HPDE6-E6E7 (cell line): ENCODE results near the gene HS3ST6.
"Not testable (repeated sequence)": the region's sequence is repeated elsewhere in the genome, so short reads cannot be mapped to it uniquely, and the experiment has no call there.

Source experiments
- DNase-seq: peaks from one replicate; pipeline ENCODE4 v3.0.0; 2011; ENCODE audit warnings: missing footprints; ENCODE audit errors: extremely low spot score

Gene HS3ST6

GRCh38 chr16:1907226-1907860 lies 10.9 kb downstream of the HS3ST6 start:
- no peak for DNase-seq

GRCh38 chr16:1906846-1907165 lies 11.4 kb downstream of the HS3ST6 start:
- DNase-seq = no peak

GRCh38 chr16:1906055-1906845 lies 12.0 kb downstream of the HS3ST6 start:
- no peak for DNase-seq

GRCh38 chr16:1903845-1904840 lies 14.1 kb downstream of the HS3ST6 start:
- DNase-seq = no peak

- no peak for DNase-seq
These were observed 15.0 kb downstream of the HS3ST6 start for GRCh38 chr16:1903220-1903574.

- no peak for DNase-seq
These were observed 15.5 kb downstream of the HS3ST6 start for GRCh38 chr16:1902547-1903219.

GRCh38 chr16:1900452-1900774 lies 17.8 kb downstream of the HS3ST6 start:
- DNase-seq = no peak

GRCh38 chr16:1899641-1900451 lies 18.4 kb downstream of the HS3ST6 start:
- DNase-seq = no peak

GRCh38 chr16:1897692-1898091 lies 20.5 kb downstream of the HS3ST6 start:
- not testable (repeated sequence) for DNase-seq

- DNase-seq = no peak
These were observed 22.1 kb downstream of the HS3ST6 start for GRCh38 chr16:1895949-1896675.

GRCh38 chr16:1895068-1895467 lies 23.1 kb downstream of the HS3ST6 start:
- DNase-seq = no peak

GRCh38 chr16:1890708-1891050 lies 27.5 kb downstream of the HS3ST6 start:
- DNase-seq = no peak

- no peak for DNase-seq
These were observed 28.0 kb downstream of the HS3ST6 start for GRCh38 chr16:1890024-1890707.

- no peak for DNase-seq
These were observed 30.4 kb downstream of the HS3ST6 start for GRCh38 chr16:1887711-1888354.

- DNase-seq = no peak
These were observed 33.3 kb downstream of the HS3ST6 start for GRCh38 chr16:1884889-1885288.

GRCh38 chr16:1884155-1884760 lies 34.0 kb downstream of the HS3ST6 start:
- DNase-seq = no peak

- not testable (repeated sequence) for DNase-seq
These were observed 37.0 kb downstream of the HS3ST6 start for GRCh38 chr16:1881172-1881571.

- DNase-seq = no peak
These were observed 38.7 kb downstream of the HS3ST6 start for GRCh38 chr16:1879477-1879876.

- no peak for DNase-seq
These were observed 40.0 kb downstream of the HS3ST6 start for GRCh38 chr16:1878256-1878655.
